Jurkat, Clone E6-1 (cell line): ENCODE data around the gene B3GNT4.

ENCODE experiments used
- DNase-seq: peaks from one replicate; pipeline ENCODE4 v3.0.0-alpha.2; 2011; ENCODE audit warnings: low read depth, low spot score
- H3K4me3 ChIP-seq: 2 replicates; pipeline ENCODE4 v1.5.1; 2011; ENCODE audit warnings: mild to moderate bottlenecking, low read length, control low read depth, moderate library complexity

B3GNT4 gene

DNA sequence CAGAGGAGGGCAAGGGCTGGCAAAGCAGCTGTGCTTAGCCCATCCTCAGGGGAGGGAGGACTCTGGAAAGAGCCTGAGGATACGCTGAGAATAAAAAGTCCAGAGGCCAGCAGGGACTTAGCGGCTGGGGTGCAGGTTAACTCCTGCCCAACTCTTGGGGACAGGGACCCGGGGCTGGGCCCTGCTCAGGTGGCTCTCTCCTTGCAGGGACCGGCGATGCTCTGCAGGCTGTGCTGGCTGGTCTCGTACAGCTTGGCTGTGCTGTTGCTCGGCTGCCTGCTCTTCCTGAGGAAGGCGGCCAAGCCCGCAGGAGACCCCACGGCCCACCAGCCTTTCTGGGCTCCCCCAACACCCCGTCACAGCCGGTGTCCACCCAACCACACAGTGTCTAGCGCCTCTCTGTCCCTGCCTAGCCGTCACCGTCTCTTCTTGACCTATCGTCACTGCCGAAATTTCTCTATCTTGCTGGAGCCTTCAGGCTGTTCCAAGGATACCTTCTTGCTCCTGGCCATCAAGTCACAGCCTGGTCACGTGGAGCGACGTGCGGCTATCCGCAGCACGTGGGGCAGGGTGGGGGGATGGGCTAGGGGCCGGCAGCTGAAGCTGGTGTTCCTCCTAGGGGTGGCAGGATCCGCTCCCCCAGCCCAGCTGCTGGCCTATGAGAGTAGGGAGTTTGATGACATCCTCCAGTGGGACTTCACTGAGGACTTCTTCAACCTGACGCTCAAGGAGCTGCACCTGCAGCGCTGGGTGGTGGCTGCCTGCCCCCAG, 2.8 kb downstream of the B3GNT4 start:
- DNase-seq, result no peak
- H3K4me3 ChIP-seq, result no peak overlapping the region

DNA sequence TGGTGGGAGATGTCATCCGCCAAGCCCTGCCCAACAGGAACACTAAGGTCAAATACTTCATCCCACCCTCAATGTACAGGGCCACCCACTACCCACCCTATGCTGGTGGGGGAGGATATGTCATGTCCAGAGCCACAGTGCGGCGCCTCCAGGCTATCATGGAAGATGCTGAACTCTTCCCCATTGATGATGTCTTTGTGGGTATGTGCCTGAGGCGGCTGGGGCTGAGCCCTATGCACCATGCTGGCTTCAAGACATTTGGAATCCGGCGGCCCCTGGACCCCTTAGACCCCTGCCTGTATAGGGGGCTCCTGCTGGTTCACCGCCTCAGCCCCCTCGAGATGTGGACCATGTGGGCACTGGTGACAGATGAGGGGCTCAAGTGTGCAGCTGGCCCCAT, 3.5 kb downstream of the B3GNT4 start:
- no peak for DNase-seq
- no peak overlapping the region for H3K4me3 ChIP-seq

DNA sequence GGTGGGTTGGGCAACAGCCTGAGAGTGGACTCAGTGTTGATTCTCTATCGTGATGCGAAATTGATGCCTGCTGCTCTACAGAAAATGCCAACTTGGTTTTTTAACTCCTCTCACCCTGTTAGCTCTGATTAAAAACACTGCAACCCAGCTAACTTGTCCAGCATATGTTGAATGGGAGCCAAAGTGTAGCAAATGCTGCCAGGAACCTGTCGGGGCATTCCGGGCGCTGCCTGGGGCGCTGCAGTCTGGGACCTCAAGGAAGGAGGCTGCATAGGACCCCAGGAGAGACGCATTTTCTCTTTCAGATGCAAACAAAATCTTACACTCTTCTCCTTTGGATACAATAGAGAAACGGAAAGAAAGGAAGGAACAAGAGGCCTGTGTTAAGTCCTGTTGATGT, 3.9 kb downstream of the B3GNT4 start:
- no peak for DNase-seq

DNA sequence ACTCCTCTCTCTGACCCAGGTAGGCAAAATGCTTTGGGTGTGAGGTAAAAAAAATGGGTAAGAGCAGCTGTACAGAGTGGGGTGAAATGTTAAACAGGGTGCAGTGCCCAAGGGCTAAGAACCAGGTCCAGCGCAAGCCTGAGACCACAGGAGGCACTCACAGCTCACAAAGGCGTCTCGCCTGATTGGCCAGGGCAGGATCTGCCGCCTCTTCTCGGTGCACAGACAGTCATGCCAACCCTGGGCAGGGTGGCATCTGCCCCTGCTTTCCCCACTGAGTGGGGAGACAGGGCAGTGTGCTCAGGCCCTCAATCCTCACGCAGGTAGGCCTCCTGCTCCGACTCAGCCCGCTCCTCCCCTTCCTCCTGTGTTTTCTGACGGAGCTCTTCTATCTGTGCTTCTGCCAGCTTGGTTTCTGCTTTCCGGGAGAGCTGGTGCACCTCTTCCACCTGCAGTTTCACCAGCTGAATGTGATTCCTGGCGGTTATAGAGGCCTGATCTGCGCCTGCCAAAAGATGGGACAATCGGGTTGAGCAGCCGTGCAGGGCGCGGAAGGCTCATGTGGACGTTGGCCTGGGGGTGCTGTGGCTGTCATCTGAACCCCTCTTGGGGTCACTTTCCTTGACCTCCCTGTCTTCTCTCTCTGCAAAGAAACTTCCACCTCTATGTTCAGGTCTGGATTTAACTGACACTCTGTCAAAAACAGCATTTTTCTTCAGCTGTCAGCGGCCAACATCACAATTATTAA, 4.7 kb downstream of the B3GNT4 start:
- no peak overlapping the region for H3K4me3 ChIP-seq
- no peak for DNase-seq

More for the DNA sequence above, 3.9 kb downstream of the B3GNT4 start:
- no peak overlapping the region for H3K4me3 ChIP-seq

DNA sequence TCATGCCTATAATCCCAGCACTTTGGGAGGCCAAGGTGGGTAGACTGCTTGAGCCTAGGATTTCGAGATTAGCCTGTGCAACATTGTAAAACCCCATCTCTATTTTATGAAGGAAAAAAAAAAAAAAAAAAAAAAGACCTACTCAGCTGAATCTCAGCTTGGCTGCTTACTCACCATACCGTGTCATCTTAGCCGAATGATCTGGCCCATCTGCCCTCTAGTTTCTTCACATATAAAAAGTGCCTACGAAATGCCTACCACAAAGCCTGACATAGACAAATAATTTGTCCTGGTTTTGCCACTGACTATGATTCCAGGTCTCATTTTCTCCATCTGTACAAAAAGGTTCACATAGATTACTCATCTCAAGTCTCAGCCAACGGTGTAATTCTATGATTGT, 12.3 kb downstream of the B3GNT4 start:
- H3K4me3 ChIP-seq, result no peak overlapping the region
- no peak for DNase-seq

DNA sequence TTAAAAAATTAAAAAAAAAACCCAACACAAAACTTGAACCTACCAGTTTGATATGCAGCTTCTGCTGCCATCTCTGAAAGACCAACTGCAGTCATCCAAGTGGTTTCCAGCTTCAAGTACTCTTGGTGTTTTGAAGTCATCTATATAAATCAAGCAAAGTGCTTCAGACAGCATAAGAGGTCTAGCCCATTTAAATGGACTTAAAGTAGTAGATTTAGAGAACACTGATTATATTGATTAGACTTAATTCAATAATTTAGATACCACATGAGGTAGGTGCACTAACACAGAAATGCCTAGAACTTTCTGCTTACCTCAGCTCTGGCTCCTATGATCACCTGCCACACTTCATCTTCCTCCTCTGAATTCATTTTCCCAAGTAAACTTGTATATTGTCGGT, 12.9 kb downstream of the B3GNT4 start:
- no peak overlapping the region for H3K4me3 ChIP-seq
- DNase-seq, result no peak

DNA sequence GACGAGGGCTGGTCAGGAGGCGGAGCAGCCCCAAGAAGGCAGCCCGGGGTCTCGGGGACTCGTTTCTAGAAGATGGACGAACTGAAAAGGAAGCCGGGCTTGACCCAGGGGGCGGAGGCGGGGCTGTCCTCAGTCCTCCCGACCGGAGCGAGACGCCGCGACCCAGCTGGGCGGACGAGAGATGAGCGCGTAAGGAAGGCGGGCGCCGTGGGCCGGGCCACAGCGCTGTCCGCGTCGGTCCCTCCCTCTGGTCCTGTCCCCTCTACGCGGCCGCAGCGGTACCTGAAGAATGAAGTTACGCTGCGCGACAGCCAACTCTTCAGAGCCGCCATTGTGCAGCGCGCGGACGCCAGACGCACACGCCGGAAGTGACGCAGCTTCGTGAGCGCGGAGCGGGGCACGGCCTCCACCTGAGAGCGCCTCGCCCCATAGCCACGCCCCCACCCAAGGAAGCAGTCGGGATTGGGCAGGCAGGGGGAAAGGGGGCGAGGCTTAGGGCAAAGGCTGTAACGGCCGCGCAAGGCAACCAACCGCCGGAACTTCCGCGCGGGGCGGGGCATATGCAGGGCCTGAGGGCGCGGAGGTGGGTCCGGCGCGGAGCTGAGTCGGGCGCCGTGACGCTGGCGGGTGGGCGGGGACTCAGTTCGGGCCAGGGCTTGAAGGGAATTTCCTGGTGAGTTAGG, 22.3 kb downstream of the B3GNT4 start, which contains the start of gene DIABLO:
Gene DIABLO (minus strand): TSS at position 370 of the 683 bp plus-strand sequence. CDS start 38 bp downstream, at position 332.
- peak; percentile 98 for DNase-seq
- peak within 1 kb of the TSS; percentile 93 for H3K4me3 ChIP-seq

DNA sequence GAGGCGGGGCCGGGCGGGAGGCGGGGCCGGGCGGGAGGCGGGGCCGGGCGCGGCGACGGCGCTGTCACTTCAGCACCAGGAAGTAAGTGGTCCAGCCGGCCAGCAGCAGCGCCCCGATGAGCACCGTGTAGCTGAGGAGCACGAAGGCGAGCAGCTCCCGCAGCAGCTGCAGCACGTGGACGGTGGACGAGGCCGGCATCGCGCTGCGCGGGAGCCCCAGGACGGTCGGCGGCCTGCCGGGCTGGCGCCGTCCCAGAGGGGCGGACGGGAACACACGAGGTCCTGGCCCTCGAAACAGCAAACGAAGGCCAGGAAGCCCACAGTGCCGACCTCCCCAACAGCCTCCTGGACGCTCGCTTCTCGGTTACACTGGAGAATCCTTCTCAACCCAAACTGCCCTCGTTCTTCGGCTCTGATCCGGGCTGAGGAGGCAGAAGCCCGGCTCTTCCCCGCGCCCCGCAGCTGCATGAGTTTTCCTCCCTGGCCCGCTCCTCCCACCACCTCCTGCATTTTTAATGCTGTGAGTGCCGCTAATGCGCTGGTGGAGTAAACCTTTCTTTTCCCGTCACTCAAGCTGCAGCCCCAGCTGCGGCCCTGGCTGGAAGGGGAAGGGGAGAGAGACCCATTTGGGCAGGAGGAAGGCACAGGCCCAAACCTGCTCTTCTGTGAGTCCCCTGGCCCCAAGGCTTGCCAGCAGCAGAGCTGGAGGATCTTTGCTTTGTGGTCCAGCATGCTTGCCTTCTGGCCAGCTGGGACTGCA, 23.0 kb downstream of the B3GNT4 start:
- no peak for DNase-seq

DNA sequence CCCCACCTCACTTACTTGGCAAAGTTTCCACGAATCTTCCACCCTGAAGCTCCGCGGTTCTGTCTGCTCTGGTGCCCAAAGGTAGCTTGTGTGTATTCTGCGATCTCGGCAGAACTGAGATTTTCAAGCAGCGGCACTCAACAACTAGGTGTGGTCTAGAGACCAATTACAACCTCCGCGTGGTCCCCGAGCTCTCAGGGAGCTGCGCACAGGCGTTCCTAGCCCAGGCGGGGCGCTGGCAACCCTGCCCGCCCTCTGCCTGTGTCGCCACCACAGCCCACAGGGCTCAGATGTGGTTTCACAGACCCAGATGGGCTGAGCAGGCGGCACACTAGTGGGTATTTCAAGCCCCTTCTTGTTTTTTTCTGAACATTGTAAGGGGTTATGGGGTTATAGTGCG, 23.8 kb downstream of the B3GNT4 start:
- DNase-seq, result peak; percentile 95

More for the DNA sequence above, 23.0 kb downstream of the B3GNT4 start:
- H3K4me3 ChIP-seq, result peak overlapping the region; percentile 46

DNA sequence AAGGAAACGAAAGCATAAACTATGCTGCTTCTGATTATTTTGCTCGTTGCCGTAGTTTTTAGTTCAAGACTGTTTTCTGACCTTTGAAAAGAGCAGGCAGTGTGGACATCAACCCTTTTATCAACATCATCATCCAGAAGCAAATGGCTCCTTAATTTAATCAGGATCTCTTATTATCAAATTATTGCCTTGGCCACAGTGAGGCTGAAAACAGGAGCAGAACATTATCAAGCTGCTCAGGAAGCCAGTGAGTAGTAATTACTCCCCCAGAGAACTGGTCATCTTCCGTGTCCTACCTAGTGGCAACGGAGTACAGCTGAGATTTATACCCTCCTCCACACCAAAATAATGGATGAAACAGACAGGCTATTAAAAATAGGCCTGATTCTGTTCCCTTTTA, 24.6 kb downstream of the B3GNT4 start:
- H3K4me3 ChIP-seq, result peak overlapping the region; percentile 46
- no peak for DNase-seq

More for the DNA sequence above, 23.8 kb downstream of the B3GNT4 start:
- H3K4me3 ChIP-seq, result peak overlapping the region; percentile 46

DNA sequence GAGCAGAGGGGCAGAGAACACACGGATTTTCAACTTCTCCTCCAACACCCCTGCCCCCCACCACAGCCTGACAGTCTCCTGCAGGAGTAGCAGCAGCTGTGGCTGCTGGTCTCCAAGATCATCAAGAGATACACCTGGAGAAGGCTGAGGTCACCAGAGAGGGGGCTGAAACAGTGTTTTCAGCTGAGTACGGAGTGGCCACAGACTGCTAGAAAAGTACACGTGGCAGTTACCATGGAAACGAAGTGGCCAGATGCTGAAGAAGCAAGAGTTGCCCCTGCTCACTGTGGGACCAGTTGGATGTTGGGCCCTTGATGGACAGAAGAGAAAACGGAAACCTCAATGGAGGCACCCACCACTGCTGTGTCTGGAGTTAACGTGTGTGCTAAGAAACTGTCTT, 27.3 kb downstream of the B3GNT4 start:
- H3K4me3 ChIP-seq, result no peak overlapping the region
- no peak for DNase-seq

DNA sequence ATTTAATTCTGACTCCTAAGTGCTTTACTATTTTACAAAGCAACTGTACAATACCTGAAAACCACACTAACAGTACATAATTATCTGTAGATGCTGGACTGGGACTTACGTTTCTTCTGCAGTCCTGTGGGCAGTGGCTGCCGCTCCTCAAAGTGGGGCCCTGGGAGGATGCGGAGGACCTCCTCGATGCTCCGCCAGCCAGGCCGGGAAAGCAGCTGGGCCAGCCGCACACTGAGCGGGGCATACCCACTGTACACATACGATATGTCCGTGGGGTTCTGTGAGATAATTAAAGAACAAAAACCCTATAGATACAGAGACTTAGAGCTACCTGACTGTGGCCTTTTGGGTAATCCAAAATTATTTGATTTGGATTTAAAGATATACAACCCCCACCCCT, 29.2 kb downstream of the B3GNT4 start:
- H3K4me3 ChIP-seq, result no peak overlapping the region
- DNase-seq, result no peak

DNA sequence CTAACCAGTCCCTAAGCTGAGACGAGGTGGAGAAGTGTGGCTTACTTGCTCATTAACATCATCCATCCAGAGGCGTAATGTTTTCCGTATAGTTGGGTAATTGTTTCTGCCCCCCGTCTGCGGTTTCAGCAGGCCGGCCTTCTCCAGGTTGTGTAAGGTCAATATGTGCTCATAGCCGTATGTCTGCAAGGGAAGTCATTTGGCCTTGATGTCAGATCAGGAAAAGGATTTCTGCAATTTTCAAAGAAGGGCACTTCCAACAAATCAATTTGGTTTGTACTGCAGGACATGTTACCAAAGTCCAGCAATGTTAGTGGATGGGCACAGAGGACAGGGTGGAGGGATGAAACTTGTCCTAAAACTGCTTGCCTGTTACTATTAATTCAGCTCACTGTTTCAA, 32.2 kb downstream of the B3GNT4 start:
- no peak overlapping the region for H3K4me3 ChIP-seq
- no peak for DNase-seq

DNA sequence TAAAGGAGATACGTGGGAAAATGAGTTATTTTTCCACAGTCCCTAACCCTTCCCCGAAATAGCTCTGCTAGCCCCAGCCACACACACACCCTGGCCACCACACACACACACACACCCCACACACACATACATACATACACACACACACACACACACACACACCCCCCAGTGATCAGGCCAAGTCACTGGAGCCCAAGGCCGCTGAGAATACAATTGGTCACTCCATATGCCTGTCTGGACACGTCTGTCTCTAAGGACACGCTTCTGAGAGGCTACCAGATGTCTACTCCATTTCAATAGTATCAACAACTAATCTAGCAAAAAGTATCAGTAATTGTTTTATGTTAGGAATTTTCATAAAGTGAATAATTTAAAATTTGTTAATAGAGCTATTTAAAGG, 35.4 kb downstream of the B3GNT4 start:
- no peak for DNase-seq
- H3K4me3 ChIP-seq, result no peak overlapping the region

DNA sequence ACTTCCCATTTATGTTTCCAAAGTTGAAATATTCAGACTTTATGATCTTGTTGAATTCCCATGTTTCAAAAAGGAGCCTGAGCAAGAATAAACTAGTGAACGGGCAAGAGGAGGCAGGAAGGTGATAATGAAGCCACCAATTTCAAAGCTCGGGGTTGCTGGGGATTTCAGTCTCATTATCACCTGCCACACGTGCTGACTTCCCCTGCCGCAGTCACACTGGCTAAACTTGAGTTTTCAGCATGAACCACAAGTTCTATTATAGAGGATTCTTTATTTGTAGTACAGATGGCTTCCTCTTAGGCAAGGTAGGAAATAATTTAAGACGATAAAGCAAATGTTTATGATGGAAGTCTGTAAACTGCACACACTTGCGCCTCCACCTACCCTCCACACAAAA, 40.5 kb downstream of the B3GNT4 start:
- peak overlapping the region; percentile 41 for H3K4me3 ChIP-seq
- peak; percentile 48 for DNase-seq

DNA sequence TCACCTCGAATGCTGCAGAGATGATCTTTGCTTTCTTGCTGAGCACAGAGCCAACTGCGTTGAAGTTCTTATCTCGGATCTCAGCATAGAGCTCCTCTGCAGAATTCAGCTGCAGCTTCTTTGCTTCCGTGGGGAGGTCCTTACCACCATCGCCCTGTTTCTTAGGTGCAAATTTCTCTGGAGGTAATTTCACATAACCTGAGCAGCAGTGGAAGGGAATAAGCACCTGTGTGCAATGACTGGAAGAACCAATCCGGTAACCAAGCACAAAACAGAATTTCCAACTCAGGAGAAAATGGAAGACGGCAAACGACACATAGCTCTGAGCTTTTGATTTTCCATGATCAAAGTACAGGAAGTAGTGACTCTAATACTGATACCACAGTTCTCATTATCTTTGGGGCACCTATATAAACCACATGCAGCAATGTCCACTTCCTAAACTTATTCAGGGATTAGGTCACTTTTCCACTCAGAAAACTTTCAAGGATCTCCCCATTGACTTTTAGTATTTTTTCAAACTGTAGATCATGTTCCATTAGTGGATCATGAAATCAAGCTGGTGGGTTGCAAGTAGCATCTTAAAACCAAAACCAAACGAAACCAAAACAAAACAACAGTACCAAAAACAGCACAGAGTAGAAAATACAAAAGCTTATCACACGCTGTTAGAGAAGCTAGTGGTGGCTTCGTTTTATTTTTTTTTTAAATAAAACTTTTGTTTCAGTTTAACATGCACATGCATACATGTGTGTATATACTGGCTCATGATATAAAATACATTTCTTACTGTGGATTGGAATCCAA, 41.3 kb downstream of the B3GNT4 start:
- H3K4me3 ChIP-seq, result peak overlapping the region; percentile 41
- DNase-seq, result peak; percentile 49

DNA sequence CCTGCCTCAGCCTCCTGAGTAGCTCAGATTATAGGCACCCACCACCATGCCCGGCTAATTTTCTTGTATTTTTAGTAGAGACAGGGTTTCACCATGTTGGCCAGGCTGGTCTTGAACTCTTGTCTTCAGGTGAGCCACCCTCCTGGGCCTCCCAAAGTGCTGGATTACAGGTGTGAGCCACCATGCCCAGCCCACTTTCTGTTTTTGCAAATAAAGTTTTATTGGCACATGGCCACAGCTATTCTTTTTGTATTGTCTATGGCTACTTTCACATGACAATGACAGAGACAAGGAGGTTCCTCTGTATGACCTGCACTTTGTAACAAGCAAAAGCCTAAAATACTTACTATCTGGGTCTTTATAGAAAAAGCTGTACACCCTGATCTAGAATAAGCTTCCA, 42.0 kb downstream of the B3GNT4 start:
- DNase-seq, result no peak
- H3K4me3 ChIP-seq, result no peak overlapping the region

DNA sequence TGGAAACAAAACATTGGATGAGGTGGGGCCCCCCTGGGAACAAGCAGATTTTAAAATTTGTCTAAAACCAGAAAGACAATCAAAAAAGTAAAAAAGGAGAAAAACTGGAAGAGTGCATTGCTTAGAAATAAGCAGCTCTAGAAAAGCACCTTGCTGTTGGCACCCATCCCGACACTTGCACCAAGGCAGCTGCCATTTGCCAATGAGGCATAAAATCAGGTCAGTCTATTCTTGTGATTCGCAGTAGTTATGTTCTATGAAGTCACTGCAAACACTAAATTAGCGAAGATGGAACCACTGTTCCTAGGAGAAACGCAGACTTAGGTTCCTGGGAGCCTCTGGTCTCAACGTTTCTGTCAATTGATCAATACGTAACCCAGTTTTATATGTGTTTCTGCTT, 46.5 kb downstream of the B3GNT4 start:
- no peak for DNase-seq
- no peak overlapping the region for H3K4me3 ChIP-seq
